HepG2 (cell line): ENCODE results near the gene GRHL1. TPM values are rescaled to one million over a fixed set of nuclear protein-coding genes. Genes with fewer than 3 reads are reported as not detected.

Experiments used
- CREBL2 ChIP-seq: sonication (generic); formaldehyde crosslinking; IDR thresholded peaks from 2 replicates; pipeline ENCODE4 v1.8.1; 2023; ENCODE audit warnings: missing genetic modification reagents, mild to moderate bottlenecking, borderline replicate concordance
- GABPB1 ChIP-seq: IDR thresholded peaks from 2 replicates; pipeline ENCODE4 v1.6.1; 2016; ENCODE audit warnings: mild to moderate bottlenecking, missing genetic modification reagents, moderate library complexity, missing compliant biosample characterization
- GMEB2 ChIP-seq: IDR thresholded peaks from 2 replicates; pipeline ENCODE4 v1.6.1; 2016; ENCODE audit warnings: missing biosample characterization, missing genetic modification reagents, low read depth
- HNF4A ChIP-seq: sonication (generic); formaldehyde crosslinking; IDR thresholded peaks from 2 replicates; pipeline ENCODE4 v1.4.0; 2020; ENCODE audit warnings: missing genetic modification reagents
- KIAA2018 ChIP-seq: sonication (generic); formaldehyde crosslinking; IDR thresholded peaks from 2 replicates; pipeline ENCODE4 v1.5.0; 2020; ENCODE audit warnings: mild to moderate bottlenecking, missing genetic modification reagents, borderline replicate concordance
- POLR2AphosphoS2 ChIP-seq: IDR thresholded peaks from 2 replicates; pipeline ENCODE4 v1.6.1; 2011; ENCODE audit warnings: low read depth, low read length, improper control_type of control experiment
- PRDM4 ChIP-seq: sonication (generic); formaldehyde crosslinking; IDR thresholded peaks from 2 replicates; pipeline ENCODE4 v1.9.0; 2021; ENCODE audit warnings: missing genetic modification reagents, borderline replicate concordance
- SIX1 ChIP-seq: sonication (generic); formaldehyde crosslinking; IDR thresholded peaks from 2 replicates; pipeline ENCODE4 v1.4.0; 2020; ENCODE audit warnings: missing genetic modification reagents, borderline replicate concordance
- SRSF1 ChIP-seq: fragments of 200-400 bp; formaldehyde crosslinking; optimal IDR thresholded peaks from 2 replicates; pipeline ENCODE3; 2017; ENCODE audit warnings: mild to moderate bottlenecking, low read depth, low read length, moderate library complexity
- TOPORS ChIP-seq: sonication (generic); formaldehyde crosslinking; IDR thresholded peaks from 2 replicates; pipeline ENCODE4 v1.8.0; 2023; ENCODE audit warnings: mild to moderate bottlenecking, missing genetic modification reagents
- XRCC5 ChIP-seq: fragments of 200-400 bp; formaldehyde crosslinking; optimal IDR thresholded peaks from 2 replicates; pipeline ENCODE3; 2017; ENCODE audit warnings: mild to moderate bottlenecking, low read length
- ZMYM2 ChIP-seq: sonication (generic); formaldehyde crosslinking; IDR thresholded peaks from 2 replicates; pipeline ENCODE4 v1.8.0; 2022; ENCODE audit warnings: mild to moderate bottlenecking, missing genetic modification reagents
- ZNF512B ChIP-seq: sonication (generic); formaldehyde crosslinking; IDR thresholded peaks from 2 replicates; pipeline ENCODE4 v1.5.1; 2020; ENCODE audit warnings: missing genetic modification reagents, mild to moderate bottlenecking, borderline replicate concordance
- polyA plus RNA-seq, 8 experiments: library from polyadenylated mRNA; depleted of rRNA in 3 of 8; stranded (reverse) in 7 of 8; unstranded in 1 of 8; fragments of >200 nt; fragmentation: Illumina TruSeq in 4 of 8; extraction: Trizol in 4 of 8; gene quantifications; 2 replicates each; pipeline versions ENCODE4 v1.2.1 to v1.2.3, GENCODE V29; 2011 to 2016; ENCODE audit warnings: low read depth in 4 of 8, missing spikeins in 1 of 8, mixed read lengths in 1 of 8; ENCODE audit not compliant: insufficient read depth in 1 of 8
- total RNA-seq, 5 experiments: library from RNA; depleted of rRNA; stranded (reverse); fragments of >200 nt; fragmentation: Illumina TruSeq; extraction: Trizol; gene quantifications; 2 replicates each; pipeline ENCODE4 v1.2.3, GENCODE V29; 2016; ENCODE audit warnings: low read depth in 1 of 5

GRHL1 gene
- total and polyA plus RNA-seq, 2 of the 13 experiments (the other 11 are each of a cell fraction or from before 2014, with no cell fraction given), result 9.3 to 12.0 TPM

GRCh38 chr2:10043256-10043905 is 91.9 kb downstream of the GRHL1 start, which contains the start of gene KLF11 (continued):
- TF ChIP-seq ZNF512B (CRISPR knock-in tag) (no peak), GABPB1 (CRISPR knock-in tag) (peak; percentile 68; the same call in 1 of the 2 replicates), CREBL2 (CRISPR knock-in tag) (peak; percentile 96), XRCC5 (no peak), POLR2AphosphoS2 (no peak), SRSF1 (no peak), ZMYM2 (CRISPR knock-in tag) (peak; percentile 69; the same call in 1 of the 2 replicates), GMEB2 (0 out of 2 replicates have a peak, but pooled peaks have one; percentile 46), KIAA2018 (CRISPR knock-in tag) (no peak), HNF4A (no peak), SIX1 (CRISPR knock-in tag) (no peak; the same call in 1 of the 2 replicates), TOPORS (CRISPR knock-in tag) (no peak; the same call in 1 of the 2 replicates), PRDM4 (CRISPR knock-in tag) (0 out of 2 replicates have a peak, but pooled peaks have one; percentile 81)
